ENCODE results near the gene C20orf173.
"Not testable (repeated sequence)": the region's sequence is repeated elsewhere in the genome, so short reads cannot be mapped to it uniquely, and the experiment has no call there.

Gene C20orf173

GRCh38 chr20:35546127-35546526 lies 16.7 kb upstream of the C20orf173 start:
- no peak for DNase-seq (ENCODE audit: low read depth in 2 of 2)

- not testable (repeated sequence) for DNase-seq (ENCODE audit: low read depth in 2 of 2)
These were observed 15.5 kb upstream of the C20orf173 start for GRCh38 chr20:35544941-35545340.

- no peak for DNase-seq (ENCODE audit: low read depth in 2 of 2)
These were observed 15.0 kb upstream of the C20orf173 start for GRCh38 chr20:35544436-35544835.

DNA sequence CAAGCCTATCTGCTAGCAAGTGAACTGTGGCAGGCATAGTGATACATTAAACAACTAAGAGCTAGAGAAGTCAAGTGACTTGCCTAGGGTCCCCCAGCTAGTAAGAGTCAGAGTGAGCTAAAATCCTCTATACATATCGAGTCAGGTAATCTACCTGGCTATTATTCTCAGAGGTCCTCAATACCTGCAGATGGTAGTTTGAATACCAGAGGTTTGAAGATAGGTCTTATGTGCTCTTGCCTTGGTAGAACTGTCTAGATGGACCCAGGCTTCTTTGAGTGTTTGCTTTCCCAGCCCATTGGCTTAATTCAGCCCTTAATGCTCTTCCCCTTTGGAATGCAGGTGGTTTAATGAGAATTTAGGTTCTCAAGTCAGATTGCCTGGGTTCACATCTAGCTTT lies 13.5 kb upstream of the C20orf173 start:
- no peak for DNase-seq (ENCODE audit: low read depth in 2 of 2)

DNA sequence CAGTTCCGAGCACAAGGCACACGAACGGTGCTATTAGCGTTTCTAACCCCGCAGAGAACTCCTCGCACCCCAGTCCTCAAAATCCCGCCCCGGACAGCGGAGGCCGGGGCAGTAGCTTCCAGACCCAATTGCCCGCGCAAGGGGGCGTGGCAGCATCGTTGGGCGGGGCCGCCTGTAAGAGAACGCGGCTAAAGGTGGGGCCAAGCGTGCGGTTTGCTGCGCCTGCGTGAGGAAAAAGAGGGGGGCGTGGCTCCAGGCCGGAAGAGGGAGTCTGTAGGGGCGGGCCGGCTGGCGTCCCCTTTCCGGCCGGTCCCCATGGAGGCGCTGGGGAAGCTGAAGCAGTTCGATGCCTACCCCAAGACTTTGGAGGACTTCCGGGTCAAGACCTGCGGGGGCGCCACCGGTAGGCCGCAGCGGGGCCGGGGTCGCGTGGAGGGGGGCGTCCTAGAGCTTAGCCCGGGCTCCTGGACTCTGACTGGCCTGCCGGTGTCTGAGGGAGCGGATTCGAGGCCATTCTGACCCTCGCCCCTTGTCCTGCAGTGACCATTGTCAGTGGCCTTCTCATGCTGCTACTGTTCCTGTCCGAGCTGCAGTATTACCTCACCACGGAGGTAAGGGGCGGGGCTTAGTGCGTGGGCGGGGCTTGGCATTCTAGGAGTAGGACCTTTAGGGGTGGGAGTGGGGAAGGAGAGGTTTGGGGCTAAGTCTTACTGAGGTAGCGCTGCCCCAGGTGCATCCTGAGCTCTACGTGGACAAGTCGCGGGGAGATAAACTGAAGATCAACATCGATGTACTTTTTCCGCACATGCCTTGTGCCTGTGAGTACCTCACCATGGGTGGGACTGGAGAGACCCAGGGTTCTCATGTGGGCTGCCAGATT lies 12.6 kb upstream of the C20orf173 start, which contains the start of gene ERGIC3:
TSS of gene ERGIC3 (plus strand) at position 296 of the 880 bp plus-strand sequence. CDS start at position 316, 20 bp downstream.
- peak; percentile 92 to 94 for DNase-seq (ENCODE audit: low read depth in 2 of 2)

GRCh38 chr20:35541118-35541782 lies 11.8 kb upstream of the C20orf173 start:
- no peak for DNase-seq (ENCODE audit: low read depth in 2 of 2)

DNA sequence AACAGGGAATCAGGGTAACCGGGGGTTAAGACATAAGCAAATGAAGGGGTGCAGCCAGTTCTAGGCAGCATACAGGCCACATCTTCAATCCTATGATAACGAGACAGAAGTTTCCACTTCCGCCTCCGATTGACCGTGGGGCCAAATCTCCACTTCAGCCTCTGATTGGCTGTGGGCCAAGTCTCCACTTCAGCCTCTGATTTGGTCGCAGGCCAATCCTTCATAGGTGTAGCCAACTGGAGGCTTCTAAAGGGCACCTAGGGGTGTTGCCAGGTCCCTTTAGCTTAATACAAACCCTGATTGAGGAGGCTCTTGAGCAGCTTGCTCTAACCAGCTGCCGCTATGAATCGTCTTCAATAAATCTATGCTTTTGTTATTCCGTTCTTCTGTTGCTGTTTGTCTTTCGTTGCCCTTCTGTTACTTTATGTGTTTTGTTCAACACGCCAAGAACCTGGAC lies 10.3 kb upstream of the C20orf173 start:
- no peak for DNase-seq (ENCODE audit: low read depth in 2 of 2)

GRCh38 chr20:35527122-35527769 lies 2.2 kb downstream of the C20orf173 start:
- no peak for DNase-seq (ENCODE audit: low read depth in 2 of 2)

DNA sequence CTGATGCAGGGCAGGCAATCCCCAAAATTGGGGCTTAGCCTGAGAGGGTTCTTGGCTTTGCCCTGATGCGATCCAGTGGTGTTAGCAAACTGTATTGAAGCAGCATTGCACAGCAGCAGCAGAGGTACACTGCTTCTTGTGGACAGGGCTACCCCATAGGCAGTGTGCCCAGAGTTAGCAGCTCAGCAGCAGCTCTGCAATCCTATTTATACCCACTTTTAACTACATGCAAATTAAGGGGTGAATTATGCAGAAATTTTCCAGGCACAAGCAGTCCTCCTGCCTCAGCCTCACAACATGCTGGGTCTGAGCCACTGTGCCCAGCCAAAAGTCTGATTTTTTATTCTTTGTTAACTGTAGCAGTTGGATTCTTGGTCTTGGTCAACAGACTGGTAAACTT lies 3.8 kb downstream of the C20orf173 start:
- no peak for DNase-seq (ENCODE audit: low read depth in 2 of 2)

- DNase-seq (ENCODE audit: low read depth in 2 of 2), result no peak
These were observed 6.1 kb downstream of the C20orf173 start for GRCh38 chr20:35523298-35523888.

DNA sequence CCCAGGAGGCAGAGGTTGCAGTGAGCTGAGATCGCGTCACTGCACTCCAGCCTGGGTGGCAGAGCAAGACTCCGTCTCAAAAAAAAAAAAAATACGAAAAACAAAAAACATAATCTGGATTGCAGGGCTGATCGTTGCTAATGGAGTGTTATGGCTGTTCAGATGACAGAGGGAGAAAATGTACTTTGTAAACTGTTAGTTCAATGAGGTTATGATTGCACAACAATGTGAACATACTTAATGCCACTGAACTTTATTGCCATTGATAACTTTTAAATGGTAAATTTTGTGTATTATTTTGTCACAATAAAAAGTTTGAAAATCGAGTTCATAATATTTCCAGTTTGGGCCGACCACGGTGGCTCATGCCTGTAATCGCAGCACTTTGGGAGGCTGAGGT lies 10.5 kb downstream of the C20orf173 start:
- DNase-seq (ENCODE audit: low read depth in 2 of 2), result no peak

DNA sequence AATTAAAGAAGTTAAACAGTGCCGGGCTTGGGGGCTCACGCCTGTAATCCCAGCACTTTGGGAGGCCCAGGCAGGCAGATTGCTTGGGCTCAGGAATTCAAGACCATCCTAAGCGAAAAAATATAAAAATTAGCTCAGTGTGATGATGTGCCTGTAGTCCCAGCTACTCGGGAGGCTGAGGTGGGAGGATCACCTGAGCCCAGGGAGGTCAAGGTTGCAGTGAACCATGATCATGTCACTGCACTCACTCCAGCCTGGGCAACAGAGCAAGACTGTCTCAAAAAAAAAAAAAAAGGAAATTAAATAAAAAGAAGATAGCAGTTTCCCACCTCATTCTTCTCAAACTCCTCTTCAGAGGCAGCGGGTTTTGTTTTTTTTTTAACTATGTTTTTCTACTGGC lies 11.7 kb downstream of the C20orf173 start:
- not testable (repeated sequence) for DNase-seq (ENCODE audit: low read depth in 2 of 2)

GRCh38 chr20:35517125-35517524 lies 12.3 kb downstream of the C20orf173 start:
- no peak for DNase-seq (ENCODE audit: low read depth in 2 of 2)

DNA sequence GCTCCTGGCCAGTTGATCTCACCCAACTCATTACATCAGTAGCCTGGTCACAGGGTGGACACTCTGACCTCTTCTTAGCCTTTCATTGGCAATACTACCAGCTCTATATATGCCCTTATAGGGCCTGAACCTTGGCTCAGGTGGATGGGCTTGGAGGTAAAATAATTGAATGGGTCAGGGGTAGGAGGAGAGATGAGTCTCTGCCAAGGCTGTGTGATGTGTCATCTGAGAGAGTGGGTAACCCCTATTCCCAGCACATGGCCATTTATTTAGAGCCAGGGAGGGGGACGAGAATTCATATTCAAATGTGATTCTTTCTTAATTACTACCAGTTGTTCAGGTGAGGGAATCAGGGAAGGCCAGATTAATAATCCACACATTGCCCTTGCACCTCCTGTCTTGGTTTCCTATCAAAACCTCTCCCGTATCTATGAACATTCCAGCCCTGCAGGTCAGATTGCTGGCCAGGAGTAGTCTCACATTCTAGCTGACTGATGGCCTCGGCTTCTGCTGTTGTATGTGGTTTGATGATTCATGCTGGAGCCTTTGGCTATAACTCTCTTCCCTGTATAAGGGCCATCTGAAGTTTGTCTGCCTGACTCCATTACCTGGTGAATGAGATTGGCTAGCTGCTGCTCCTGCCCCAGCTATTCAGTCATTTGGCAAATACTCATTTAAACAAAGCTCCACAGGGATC lies 13.4 kb downstream of the C20orf173 start:
- no peak for DNase-seq (ENCODE audit: low read depth in 2 of 2)

DNA sequence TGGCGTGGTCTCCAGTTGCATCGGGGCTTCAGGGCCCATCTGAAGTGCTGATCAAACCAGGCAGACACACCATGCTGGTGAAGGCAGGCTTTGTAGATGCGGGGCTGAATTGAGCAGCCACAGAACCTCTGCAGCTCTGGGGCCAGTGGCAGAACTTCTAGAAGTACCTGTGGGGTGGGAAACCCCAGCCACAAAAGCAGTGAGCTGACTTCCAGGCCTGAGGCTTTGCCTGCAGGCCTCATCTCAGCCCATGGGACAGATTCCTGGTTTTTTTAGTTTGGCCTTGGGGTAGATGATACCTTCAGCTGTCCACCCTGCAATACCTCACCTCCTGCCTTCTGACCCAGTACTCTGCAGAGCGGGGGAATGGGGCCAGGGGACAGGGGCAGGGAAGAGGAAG lies 14.1 kb downstream of the C20orf173 start:
- DNase-seq (ENCODE audit: low read depth in 2 of 2), result no peak

DNA sequence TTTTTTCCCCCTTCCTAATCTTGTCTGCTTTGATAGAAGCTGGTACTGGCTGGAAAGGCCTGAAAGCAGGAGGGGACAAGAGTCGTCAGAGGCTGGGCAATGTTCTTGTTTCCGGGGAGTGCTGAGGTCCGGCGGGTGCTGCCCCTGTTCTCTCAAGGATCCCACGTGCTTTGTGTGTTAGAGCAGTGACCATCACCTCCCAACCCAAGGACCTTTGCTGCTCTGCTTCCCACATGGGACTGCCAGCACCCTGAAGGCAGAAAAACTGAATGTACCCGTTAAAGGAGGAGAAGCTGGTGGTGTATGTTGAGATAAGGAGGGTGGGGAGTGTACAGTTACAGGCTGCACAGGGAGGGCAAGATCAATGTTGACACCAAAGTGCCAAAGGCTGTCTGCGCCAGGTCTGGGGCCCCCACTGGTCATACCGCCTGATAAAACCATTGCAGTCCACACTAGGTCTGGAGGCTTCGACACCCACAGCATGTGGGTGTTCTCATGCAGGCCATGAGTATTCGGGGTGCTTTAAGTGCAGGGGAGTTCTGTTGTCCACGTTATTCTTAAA lies 15.0 kb downstream of the C20orf173 start:
- no peak for DNase-seq (ENCODE audit: low read depth in 2 of 2)

DNA sequence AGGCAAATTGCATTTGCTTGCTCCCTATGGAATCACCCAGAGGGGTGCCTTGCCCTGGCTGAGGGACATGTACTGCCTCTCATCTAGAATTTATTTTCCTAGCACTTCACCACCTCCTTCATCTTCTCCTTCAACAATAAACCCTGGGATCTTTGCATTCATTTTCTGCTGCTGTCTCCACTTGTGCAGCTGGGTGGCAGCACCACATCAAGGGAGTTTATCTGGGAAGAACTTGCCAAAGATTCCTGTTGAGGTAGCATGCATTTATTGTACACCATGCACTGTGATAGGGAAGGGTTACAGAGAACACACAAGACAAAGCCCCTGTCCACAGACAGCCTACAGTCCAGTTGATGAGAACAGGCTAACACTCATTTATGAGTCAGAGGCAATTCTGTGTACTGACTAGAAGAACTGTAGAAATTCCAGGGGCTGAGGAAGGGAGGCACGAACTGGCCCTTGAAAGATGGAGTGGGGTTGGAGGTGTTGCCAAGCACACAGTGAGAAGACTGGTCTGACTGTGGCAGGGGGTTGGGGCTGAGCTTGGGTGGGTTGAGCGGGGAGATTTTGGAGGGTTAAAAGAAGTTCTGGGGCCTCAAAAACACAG lies 17.5 kb downstream of the C20orf173 start:
- DNase-seq (ENCODE audit: low read depth in 2 of 2), result no peak

DNA sequence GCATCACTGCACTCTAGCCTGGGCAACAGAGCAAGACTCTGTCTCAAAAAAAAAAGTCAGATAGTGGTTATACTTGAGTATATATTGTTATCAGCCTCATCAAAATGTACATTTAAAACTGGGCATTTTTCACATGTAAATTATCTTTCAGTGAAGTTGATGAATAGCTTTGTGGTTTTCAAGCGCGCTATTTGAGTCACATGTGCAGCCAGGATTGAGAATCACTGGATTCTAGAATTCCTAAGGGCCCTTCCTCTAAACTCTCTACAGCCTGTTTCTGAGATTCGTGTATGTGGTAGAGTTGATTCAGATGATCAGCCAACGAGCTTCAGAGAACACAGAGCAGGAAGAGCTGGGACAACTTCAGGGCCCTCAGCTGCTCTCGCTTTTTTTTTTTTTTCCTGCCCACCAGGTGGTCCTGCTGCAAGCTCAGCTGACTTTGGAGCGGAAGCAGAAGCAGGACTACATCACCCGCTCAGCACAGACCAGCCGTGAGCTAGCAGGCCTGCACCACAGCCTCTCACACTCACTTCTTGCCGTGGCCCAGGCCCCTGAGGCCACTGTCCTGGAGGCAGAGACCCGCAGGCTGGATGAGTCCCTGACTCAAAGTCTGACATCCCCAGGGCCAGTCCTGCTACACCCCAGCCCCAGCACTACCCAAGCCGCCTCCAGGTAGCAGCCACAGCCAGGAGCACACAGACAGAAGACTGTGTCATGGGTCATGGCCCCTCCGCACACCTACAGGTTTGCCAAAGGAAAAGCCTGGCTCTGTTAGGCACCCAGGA lies 18.3 kb downstream of the C20orf173 start:
- DNase-seq (ENCODE audit: low read depth in 2 of 2), result no peak

- DNase-seq (ENCODE audit: low read depth in 2 of 2), result no peak
These were observed 20.8 kb downstream of the C20orf173 start for GRCh38 chr20:35508493-35509218.
